Mesothelial cell of epicardium (in vitro differentiated cells): Measurements from ENCODE around the gene DNAAF5. TPM values are rescaled to one million over a fixed set of nuclear protein-coding genes. Genes with fewer than 3 reads are reported as not detected.
"Not testable (repeated sequence)": the region's sequence is repeated elsewhere in the genome, so short reads cannot be mapped to it uniquely, and the experiment has no call there.

Experiments used
- DNase-seq, 2 experiments: peaks; one replicate each; pipeline ENCODE4 v3.0.0; 2021; ENCODE audit warnings: low spot score in 2 of 2; ENCODE audit not compliant: unreplicated experiment in 2 of 2
- H3K27ac Mint-ChIP-seq: 2 replicates; pipeline ENCODE4 v1.8.0; 2021; ENCODE audit warnings: mixed read lengths
- H3K27me3 Mint-ChIP-seq: 2 replicates; pipeline ENCODE4 v1.8.0; 2021; ENCODE audit warnings: low read depth, mixed read lengths
- H3K36me3 Mint-ChIP-seq: 2 replicates; pipeline ENCODE4 v1.8.0; 2021; ENCODE audit warnings: mixed read lengths
- H3K4me1 Mint-ChIP-seq: 2 replicates; pipeline ENCODE4 v1.8.0; 2021; ENCODE audit warnings: mixed read lengths
- H3K4me3 Mint-ChIP-seq: 2 replicates; pipeline ENCODE4 v1.8.0; 2021; ENCODE audit warnings: mild to moderate bottlenecking, moderate library complexity, mixed read lengths
- H3K9me3 Mint-ChIP-seq: 2 replicates; pipeline ENCODE4 v1.8.0; 2021; ENCODE audit warnings: mixed read lengths
- CTCF ChIP-seq: fragments of 200-600 bp; sonication (generic); IDR thresholded peaks from one replicate; pipeline ENCODE4 v1.5.0; 2021; ENCODE audit warnings: antibody characterized with exemption; ENCODE audit not compliant: unreplicated experiment
- total RNA-seq: library from RNA; stranded (reverse); gene quantifications from 3 replicates; pipeline ENCODE4 v1.2.1, GENCODE V29; 2021

DNAAF5 gene
- total RNA-seq, 1 donor from 2014 or later, result 39.0 TPM

- Mint-ChIP-seq H3K36me3 (peaks cover 22% of the 10 kb centered on the region), H3K27ac (no peak overlapping the region), H3K4me1 (peaks cover 4% of the 10 kb centered on the region), H3K27me3 (no peaks in the 10 kb centered on the region), H3K9me3 (no peaks in the 10 kb centered on the region), H3K4me3 (no peak overlapping the region)
- DNase-seq, result no peak
- no peak for TF ChIP-seq CTCF
These were observed 20.7 kb downstream of the DNAAF5 start for GRCh38 chr7:747186-747585.

GRCh38 chr7:748446-748845 lies 21.9 kb downstream of the DNAAF5 start:
- peaks cover 4% of the 10 kb centered on the region for H3K4me1 Mint-ChIP-seq
- H3K9me3 Mint-ChIP-seq, result no peaks in the 10 kb centered on the region
- no peak overlapping the region for H3K27ac Mint-ChIP-seq
- no peak for TF ChIP-seq CTCF
- H3K27me3 Mint-ChIP-seq, result no peaks in the 10 kb centered on the region
- DNase-seq, result no peak
- H3K36me3 Mint-ChIP-seq, result peaks cover 23% of the 10 kb centered on the region
- no peak overlapping the region for H3K4me3 Mint-ChIP-seq

GRCh38 chr7:749140-749551 lies 22.6 kb downstream of the DNAAF5 start:
- H3K27ac Mint-ChIP-seq, result no peak overlapping the region
- no peaks in the 10 kb centered on the region for H3K9me3 Mint-ChIP-seq
- H3K27me3 Mint-ChIP-seq, result no peaks in the 10 kb centered on the region
- no peak for TF ChIP-seq CTCF
- DNase-seq, result no peak
- peaks cover 4% of the 10 kb centered on the region for H3K4me1 Mint-ChIP-seq
- peaks cover 23% of the 10 kb centered on the region for H3K36me3 Mint-ChIP-seq
- H3K4me3 Mint-ChIP-seq, result no peak overlapping the region

GRCh38 chr7:750111-750905 lies 23.8 kb downstream of the DNAAF5 start:
- H3K27me3 Mint-ChIP-seq, result no peaks in the 10 kb centered on the region
- peaks cover 4% of the 10 kb centered on the region for H3K4me1 Mint-ChIP-seq
- TF ChIP-seq CTCF, result no peak
- H3K9me3 Mint-ChIP-seq, result no peaks in the 10 kb centered on the region
- DNase-seq, result no peak
- no peak overlapping the region for H3K27ac Mint-ChIP-seq
- H3K36me3 Mint-ChIP-seq, result peaks cover 24% of the 10 kb centered on the region
- H3K4me3 Mint-ChIP-seq, result no peak overlapping the region

DNA sequence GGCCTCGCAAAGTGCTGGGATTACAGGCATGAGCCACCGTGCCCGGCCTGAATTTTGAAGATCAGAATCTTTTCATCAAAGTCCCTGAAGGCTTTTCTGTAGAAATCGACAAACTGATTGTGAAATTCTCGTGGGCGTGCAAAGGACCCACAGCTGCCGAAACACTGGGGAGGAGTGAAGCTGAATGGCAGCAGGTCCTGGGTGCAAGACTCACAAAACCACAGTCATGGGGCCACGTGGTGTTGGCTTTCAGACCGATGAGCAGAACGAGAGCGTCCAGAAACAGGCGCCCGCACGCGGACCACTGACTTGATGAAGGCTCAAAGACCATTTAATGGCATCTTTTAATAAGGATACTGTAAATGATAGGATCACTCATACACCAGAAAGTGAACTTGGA lies 25.3 kb downstream of the DNAAF5 start:
- no peak overlapping the region for H3K27ac Mint-ChIP-seq
- no peak for TF ChIP-seq CTCF
- no peak for DNase-seq
- H3K27me3 Mint-ChIP-seq, result no peaks in the 10 kb centered on the region
- H3K9me3 Mint-ChIP-seq, result no peaks in the 10 kb centered on the region
- H3K36me3 Mint-ChIP-seq, result peaks cover 22% of the 10 kb centered on the region
- H3K4me1 Mint-ChIP-seq, result peaks cover 4% of the 10 kb centered on the region
- H3K4me3 Mint-ChIP-seq, result no peak overlapping the region

GRCh38 chr7:752256-752655 lies 25.8 kb downstream of the DNAAF5 start:
- not testable (repeated sequence) for DNase-seq, H3K4me1 Mint-ChIP-seq, H3K4me3 Mint-ChIP-seq, H3K27ac Mint-ChIP-seq, H3K9me3 Mint-ChIP-seq, H3K27me3 Mint-ChIP-seq
- H3K36me3 Mint-ChIP-seq, result peaks cover 22% of the 10 kb centered on the region
